Activated naive CD8-positive, alpha-beta T cell treated with anti-CD3 and anti-CD28 coated beads for 36 hours (primary cell): ENCODE data around the gene KL. TPM values are rescaled to one million over a fixed set of nuclear protein-coding genes. Genes with fewer than 3 reads are reported as not detected.
A peak's percentile ranks its signal among the peaks of the same experiment; 100 is the strongest.

Source experiments
- DNase-seq: peaks from one replicate; pipeline ENCODE4 v3.0.0; 2021
- H3K27ac Mint-ChIP-seq: one replicate; pipeline ENCODE4 v1.8.0; 2022; ENCODE audit warnings: mild to moderate bottlenecking, moderate library complexity, mixed read lengths
- H3K27me3 Mint-ChIP-seq: one replicate; pipeline ENCODE4 v1.8.0; 2022; ENCODE audit warnings: mild to moderate bottlenecking, mixed read lengths
- H3K36me3 Mint-ChIP-seq: one replicate; pipeline ENCODE4 v1.8.0; 2021; ENCODE audit warnings: mild to moderate bottlenecking, mixed read lengths
- H3K4me1 Mint-ChIP-seq: one replicate; pipeline ENCODE4 v1.8.0; 2021; ENCODE audit warnings: mixed read lengths
- H3K4me3 Mint-ChIP-seq: one replicate; pipeline ENCODE4 v1.8.0; 2022; ENCODE audit warnings: mild to moderate bottlenecking, moderate library complexity, mixed read lengths
- H3K9me3 Mint-ChIP-seq: one replicate; pipeline ENCODE4 v1.8.0; 2022; ENCODE audit warnings: mixed read lengths
- total RNA-seq, 2 experiments: library from RNA; stranded (reverse); gene quantifications; one replicate each; pipeline ENCODE4 v1.2.3, GENCODE V29; 2021

The KL gene
- total RNA-seq, 2 experiments from 2014 or later: 0.50 to 0.72 TPM

DNA sequence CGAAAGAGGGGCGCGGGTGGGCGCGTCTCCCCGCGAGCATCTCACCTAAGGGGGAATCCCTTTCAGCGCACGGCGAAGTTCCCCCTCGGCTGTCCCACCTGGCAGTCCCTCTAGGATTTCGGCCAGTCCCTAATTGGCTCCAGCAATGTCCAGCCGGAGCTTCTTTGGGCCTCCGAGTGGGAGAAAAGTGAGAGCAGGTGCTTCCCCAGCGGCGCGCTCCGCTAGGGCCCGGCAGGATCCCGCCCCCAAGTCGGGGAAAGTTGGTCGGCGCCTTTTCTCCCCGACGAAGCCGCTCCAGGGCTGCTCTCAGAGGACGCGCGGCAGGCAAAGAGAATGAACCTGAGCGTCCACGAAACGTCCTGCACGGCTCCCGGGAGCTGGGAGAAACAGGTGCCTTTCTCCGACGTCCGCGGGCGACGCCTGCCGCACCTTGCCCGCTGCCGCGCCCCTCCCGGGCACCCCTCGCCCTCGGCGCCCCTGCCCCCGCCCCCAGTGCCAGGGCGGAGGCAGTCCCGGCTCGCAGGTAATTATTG is 366 bp upstream of the KL start:
- Mint-ChIP-seq H3K9me3 (no peaks in the 10 kb centered on the region), H3K36me3 (no peaks in the 10 kb centered on the region), H3K27ac (no peak overlapping the region), H3K4me3 (peak overlapping the region; percentile 16), H3K27me3 (peaks cover 69% of the 10 kb centered on the region), H3K4me1 (peaks cover 13% of the 10 kb centered on the region)
- DNase-seq: peak; percentile 13

GRCh38 chr13:33017323-33017929 is 1.2 kb downstream of the KL start:
- H3K4me1 Mint-ChIP-seq: peaks cover 13% of the 10 kb centered on the region
- H3K36me3 Mint-ChIP-seq: no peaks in the 10 kb centered on the region
- DNase-seq: peak; percentile 56
- H3K4me3 Mint-ChIP-seq: peak overlapping the region; percentile 70
- H3K27ac Mint-ChIP-seq: peak overlapping the region; percentile 22
- peaks cover 72% of the 10 kb centered on the region for H3K27me3 Mint-ChIP-seq
- no peaks in the 10 kb centered on the region for H3K9me3 Mint-ChIP-seq

- Mint-ChIP-seq H3K9me3 (no peaks in the 10 kb centered on the region), H3K4me1 (peaks cover 13% of the 10 kb centered on the region), H3K27me3 (peaks cover 67% of the 10 kb centered on the region), H3K4me3 (no peak overlapping the region), H3K36me3 (no peaks in the 10 kb centered on the region), H3K27ac (no peak overlapping the region)
- DNase-seq: no peak
These were observed 2.7 kb downstream of the KL start for GRCh38 chr13:33018886-33019285.

DNA sequence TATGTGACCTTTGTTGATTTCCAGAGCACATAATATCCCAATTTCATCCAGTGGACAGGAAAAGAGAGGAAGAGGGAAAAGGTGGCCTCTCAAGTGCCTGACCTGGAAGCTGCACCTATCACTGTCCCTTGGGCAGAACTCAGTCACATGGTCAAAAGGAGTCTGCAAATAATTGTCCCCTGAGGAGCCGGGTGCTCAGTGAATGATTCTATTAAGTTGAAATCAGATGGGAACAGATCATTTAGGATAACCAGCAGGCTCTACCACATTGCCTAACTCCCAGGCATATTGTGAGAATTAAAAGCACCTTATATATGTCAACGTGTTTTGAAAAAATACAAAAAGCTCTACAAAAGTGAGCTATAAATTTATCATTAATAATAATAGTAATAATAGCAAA is 6.8 kb downstream of the KL start:
- Mint-ChIP-seq H3K27me3 (peaks cover 41% of the 10 kb centered on the region), H3K4me1 (no peaks in the 10 kb centered on the region), H3K4me3 (no peak overlapping the region), H3K27ac (no peak overlapping the region), H3K36me3 (no peaks in the 10 kb centered on the region), H3K9me3 (no peaks in the 10 kb centered on the region)
- no peak for DNase-seq

GRCh38 chr13:33025220-33025744 is 9.1 kb downstream of the KL start:
- Mint-ChIP-seq H3K27ac (no peak overlapping the region), H3K36me3 (no peaks in the 10 kb centered on the region), H3K27me3 (peaks cover 24% of the 10 kb centered on the region), H3K9me3 (no peaks in the 10 kb centered on the region), H3K4me1 (no peaks in the 10 kb centered on the region), H3K4me3 (no peak overlapping the region)
- no peak for DNase-seq

- Mint-ChIP-seq H3K4me3 (no peak overlapping the region), H3K27ac (no peak overlapping the region)
These were observed 10.4 kb downstream of the KL start for GRCh38 chr13:33026489-33027152.

GRCh38 chr13:33028620-33029019 is 12.4 kb downstream of the KL start:
- no peak for DNase-seq
- Mint-ChIP-seq H3K27ac (no peak overlapping the region), H3K4me3 (no peak overlapping the region), H3K27me3 (peaks cover 22% of the 10 kb centered on the region), H3K4me1 (peaks cover 5% of the 10 kb centered on the region), H3K9me3 (peaks cover 9% of the 10 kb centered on the region), H3K36me3 (peaks cover 8% of the 10 kb centered on the region)

More at GRCh38 chr13:33026489-33027152, 10.4 kb downstream of the KL start:
- Mint-ChIP-seq H3K27me3 (peaks cover 19% of the 10 kb centered on the region), H3K9me3 (no peaks in the 10 kb centered on the region), H3K4me1 (no peaks in the 10 kb centered on the region), H3K36me3 (no peaks in the 10 kb centered on the region)
- DNase-seq: no peak

- DNase-seq: no peak
- no peak overlapping the region for H3K27ac Mint-ChIP-seq
- H3K4me1 Mint-ChIP-seq: peaks cover 8% of the 10 kb centered on the region
- peaks cover 19% of the 10 kb centered on the region for H3K27me3 Mint-ChIP-seq
- H3K4me3 Mint-ChIP-seq: no peak overlapping the region
- H3K36me3 Mint-ChIP-seq: peaks cover 15% of the 10 kb centered on the region
- peaks cover 9% of the 10 kb centered on the region for H3K9me3 Mint-ChIP-seq
These were observed 15.1 kb downstream of the KL start for GRCh38 chr13:33031277-33031676.

- Mint-ChIP-seq H3K36me3 (peaks cover 15% of the 10 kb centered on the region), H3K27ac (no peak overlapping the region), H3K4me1 (peaks cover 8% of the 10 kb centered on the region), H3K9me3 (peaks cover 9% of the 10 kb centered on the region), H3K27me3 (peaks cover 19% of the 10 kb centered on the region), H3K4me3 (no peak overlapping the region)
- no peak for DNase-seq
These were observed 15.9 kb downstream of the KL start for GRCh38 chr13:33032037-33032625.

GRCh38 chr13:33033051-33033812 is 17.0 kb downstream of the KL start:
- Mint-ChIP-seq H3K4me3 (peak overlapping the region; percentile 79), H3K4me1 (peaks cover 8% of the 10 kb centered on the region), H3K36me3 (peaks cover 15% of the 10 kb centered on the region), H3K27ac (peak overlapping the region; percentile 85), H3K9me3 (peaks cover 9% of the 10 kb centered on the region), H3K27me3 (peaks cover 19% of the 10 kb centered on the region)
- peak; percentile 33 for DNase-seq

- Mint-ChIP-seq H3K36me3 (peaks cover 15% of the 10 kb centered on the region), H3K27me3 (peaks cover 19% of the 10 kb centered on the region), H3K4me1 (peaks cover 8% of the 10 kb centered on the region), H3K4me3 (peak overlapping the region; percentile 79), H3K27ac (peak overlapping the region; percentile 85), H3K9me3 (peaks cover 9% of the 10 kb centered on the region)
- DNase-seq: no peak
These were observed 17.8 kb downstream of the KL start for GRCh38 chr13:33033986-33034385.

GRCh38 chr13:33034882-33035520 is 18.8 kb downstream of the KL start:
- Mint-ChIP-seq H3K4me3 (no peak overlapping the region), H3K36me3 (peaks cover 15% of the 10 kb centered on the region), H3K27ac (no peak overlapping the region), H3K27me3 (peaks cover 28% of the 10 kb centered on the region), H3K9me3 (peaks cover 9% of the 10 kb centered on the region), H3K4me1 (peaks cover 8% of the 10 kb centered on the region)
- no peak for DNase-seq

- DNase-seq: no peak
- Mint-ChIP-seq H3K9me3 (peaks cover 7% of the 10 kb centered on the region), H3K27me3 (peaks cover 12% of the 10 kb centered on the region), H3K36me3 (peaks cover 15% of the 10 kb centered on the region), H3K27ac (no peak overlapping the region), H3K4me1 (peaks cover 8% of the 10 kb centered on the region), H3K4me3 (no peak overlapping the region)
These were observed 21.4 kb downstream of the KL start for GRCh38 chr13:33037673-33038072.

DNA sequence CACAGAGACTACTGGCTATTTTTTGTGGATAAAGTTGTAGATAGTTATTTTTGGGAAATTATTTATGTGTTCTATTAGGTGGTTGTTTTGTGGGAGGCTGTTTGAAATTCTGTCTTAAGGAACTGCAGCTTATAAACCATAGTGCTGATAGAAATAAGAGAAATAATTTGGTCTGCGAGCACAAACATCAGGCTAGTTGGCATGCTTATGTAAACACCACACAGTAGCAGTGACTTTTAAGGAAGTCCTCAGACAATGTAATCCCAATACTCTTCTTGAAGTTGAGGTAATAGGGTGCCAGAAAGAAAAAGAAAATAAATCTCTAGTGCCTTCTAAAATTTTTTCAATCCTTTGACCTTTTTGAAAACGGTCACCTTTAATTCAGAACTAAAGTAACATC is 23.9 kb downstream of the KL start:
- Mint-ChIP-seq H3K36me3 (peaks cover 1% of the 10 kb centered on the region), H3K9me3 (no peaks in the 10 kb centered on the region), H3K4me3 (no peak overlapping the region), H3K27me3 (peaks cover 12% of the 10 kb centered on the region), H3K4me1 (no peaks in the 10 kb centered on the region), H3K27ac (no peak overlapping the region)
- no peak for DNase-seq
